Large intestine (tissue), 3 donors: ENCODE data around the gene LRMDA. TPM values are rescaled to one million over a fixed set of nuclear protein-coding genes. Genes with fewer than 3 reads are reported as not detected.
"Not testable (repeated sequence)": the region's sequence is repeated elsewhere in the genome, so short reads cannot be mapped to it uniquely, and the experiment has no call there.

Experiments used
- DNase-seq, 2 donors: peaks; one replicate each; pipeline versions ENCODE4 v3.0.0 to v3.0.0-alpha.2; 2013
- H3K27ac ChIP-seq: one replicate; pipeline ENCODE4 v1.5.1; 2013; ENCODE audit warnings: low read length
- H3K27me3 ChIP-seq: 2 replicates; pipeline ENCODE4 v1.6.1; 2013; ENCODE audit warnings: low read length; ENCODE audit not compliant: control insufficient read depth, insufficient read depth
- H3K36me3 ChIP-seq: 2 replicates; pipeline ENCODE4 v1.6.1; 2013; ENCODE audit warnings: low read length; ENCODE audit not compliant: control insufficient read depth, insufficient read depth
- H3K4me1 ChIP-seq: one replicate; pipeline ENCODE4 v1.6.1; 2013; ENCODE audit warnings: low read length; ENCODE audit not compliant: control insufficient read depth, insufficient read depth
- H3K4me3 ChIP-seq: one replicate; pipeline ENCODE4 v1.5.1; 2013; ENCODE audit warnings: low read length
- H3K9me3 ChIP-seq: one replicate; pipeline ENCODE4 v1.6.1; 2013; ENCODE audit warnings: mild to moderate bottlenecking, low read depth, low read length, moderate library complexity; ENCODE audit not compliant: control insufficient read depth
- WGBS: methylation state at CpG from one replicate; pipeline ENCODE4 v1.1.5; 2013; ENCODE audit warnings: low lambda C conversion rate; ENCODE audit not compliant: insufficient coverage; 5-methylcytosine and 5-hydroxymethylcytosine counted together
- polyA plus RNA-seq: library from polyadenylated mRNA; unstranded; fragments of 120-200 nt; gene quantifications from one replicate; pipeline ENCODE4 v1.2.1, GENCODE V29; 2013

LRMDA gene
- polyA plus RNA-seq, 1 donor = 5.3 TPM

DNA sequence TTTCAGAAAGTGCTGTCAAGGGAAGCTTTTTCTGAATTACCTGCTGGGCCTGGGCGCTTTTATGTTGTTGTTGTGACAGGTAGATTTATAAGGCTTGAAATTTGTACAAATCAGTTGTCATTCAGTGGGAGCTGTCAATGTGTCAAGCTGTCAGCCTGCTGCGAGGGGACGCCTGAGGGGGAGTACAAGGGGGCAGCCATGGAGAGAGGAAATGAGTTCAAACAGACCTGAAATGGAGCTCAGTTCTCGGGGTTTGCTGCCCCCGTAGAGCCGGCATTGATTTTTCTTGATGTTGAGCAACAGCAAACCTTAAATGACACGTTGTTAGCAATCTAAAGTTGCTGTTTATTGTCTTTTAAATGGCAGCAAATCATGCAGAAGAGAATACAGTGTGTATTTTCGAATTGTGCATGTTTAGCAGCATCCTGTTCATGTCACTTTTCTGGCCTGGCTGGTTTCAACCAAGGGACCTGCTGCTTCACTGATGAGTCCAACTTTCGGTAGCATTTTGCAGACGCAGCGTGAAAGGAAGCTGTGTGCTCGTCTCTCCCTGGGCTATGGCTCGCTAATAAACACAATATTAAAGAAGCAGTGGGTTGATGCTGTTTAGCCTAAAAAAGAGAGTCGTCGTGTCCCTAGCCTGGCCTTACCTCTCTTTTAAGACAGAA lies 166.5 kb downstream of the LRMDA start:
- DNase-seq = no peak
- H3K4me3 ChIP-seq = no peak overlapping the region
- H3K27ac ChIP-seq = no peak overlapping the region
- WGBS = no CpG with 5 or more reads among the region's 15 CpGs
- no peaks in the 10 kb centered on the region for H3K27me3 ChIP-seq
- peaks cover 5% of the 10 kb centered on the region for H3K4me1 ChIP-seq
- H3K9me3 ChIP-seq = no peaks in the 10 kb centered on the region
- H3K36me3 ChIP-seq = no peaks in the 10 kb centered on the region

DNA sequence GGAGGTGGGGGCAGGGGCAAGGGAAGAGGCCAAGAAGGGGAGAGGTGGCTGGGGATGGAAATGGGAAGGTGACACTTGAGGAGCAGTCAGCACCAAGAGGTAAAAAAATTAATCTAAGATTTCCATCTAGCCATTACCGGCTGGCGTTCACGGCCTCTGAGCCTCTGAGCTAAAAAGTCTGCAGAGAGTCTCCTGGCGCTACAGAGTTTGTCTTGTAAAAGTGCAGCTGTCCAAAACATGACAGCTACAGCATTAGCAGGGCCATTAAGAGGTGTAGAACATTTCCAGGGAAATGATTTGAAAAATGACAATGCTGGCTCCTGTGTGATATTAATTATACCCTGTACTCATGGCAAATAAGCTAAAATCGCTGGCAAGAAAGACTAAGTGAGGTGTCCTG lies 167.6 kb downstream of the LRMDA start:
- H3K27me3 ChIP-seq = no peaks in the 10 kb centered on the region
- peaks cover 5% of the 10 kb centered on the region for H3K4me1 ChIP-seq
- no peak overlapping the region for H3K27ac ChIP-seq
- H3K4me3 ChIP-seq = no peak overlapping the region
- DNase-seq = no peak
- no peaks in the 10 kb centered on the region for H3K36me3 ChIP-seq
- no peaks in the 10 kb centered on the region for H3K9me3 ChIP-seq
- no CpG with 5 or more reads among the region's 5 CpGs for WGBS

DNA sequence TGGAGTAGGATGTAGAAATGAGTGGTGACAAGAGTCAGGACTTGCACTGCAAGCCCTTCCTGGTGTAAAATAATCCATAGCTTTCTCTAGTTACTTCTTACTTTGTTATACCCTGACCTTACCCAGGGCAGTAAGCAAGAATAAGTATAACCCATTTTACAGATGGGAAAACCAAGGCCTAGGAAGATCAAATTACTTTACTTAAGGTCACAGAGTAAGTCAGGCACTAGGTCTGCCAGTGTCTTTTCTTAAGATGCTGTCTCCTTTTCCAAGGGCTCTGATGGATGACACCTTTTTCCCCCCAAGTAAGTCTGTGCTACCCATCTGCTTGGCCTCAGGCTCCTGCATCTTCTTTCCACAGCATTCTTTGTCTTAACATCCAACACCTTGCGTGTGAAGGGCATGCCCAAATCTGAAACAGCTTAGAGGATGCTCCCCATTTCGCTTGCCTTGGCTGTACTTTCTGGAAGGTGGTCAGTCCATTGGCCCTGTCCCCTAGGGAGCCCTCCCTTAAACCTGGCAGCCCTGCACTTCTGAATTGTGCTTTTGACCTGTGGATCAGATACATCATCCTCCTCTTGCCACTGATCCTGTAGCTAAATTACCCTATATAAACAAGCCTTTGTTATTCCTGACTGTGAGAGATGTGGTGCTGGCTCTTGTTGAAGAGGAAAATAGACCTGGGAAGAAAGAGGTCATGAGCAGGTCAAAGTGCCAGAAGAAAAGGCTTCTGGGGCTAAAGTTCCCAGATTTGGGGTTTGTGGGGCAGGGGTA lies 168.6 kb downstream of the LRMDA start:
- DNase-seq = no peak
- no peak overlapping the region for H3K27ac ChIP-seq
- H3K27me3 ChIP-seq = no peaks in the 10 kb centered on the region
- no CpG with 5 or more reads among the region's 2 CpGs for WGBS
- H3K9me3 ChIP-seq = no peaks in the 10 kb centered on the region
- no peak overlapping the region for H3K4me3 ChIP-seq
- no peaks in the 10 kb centered on the region for H3K36me3 ChIP-seq
- peaks cover 5% of the 10 kb centered on the region for H3K4me1 ChIP-seq

DNA sequence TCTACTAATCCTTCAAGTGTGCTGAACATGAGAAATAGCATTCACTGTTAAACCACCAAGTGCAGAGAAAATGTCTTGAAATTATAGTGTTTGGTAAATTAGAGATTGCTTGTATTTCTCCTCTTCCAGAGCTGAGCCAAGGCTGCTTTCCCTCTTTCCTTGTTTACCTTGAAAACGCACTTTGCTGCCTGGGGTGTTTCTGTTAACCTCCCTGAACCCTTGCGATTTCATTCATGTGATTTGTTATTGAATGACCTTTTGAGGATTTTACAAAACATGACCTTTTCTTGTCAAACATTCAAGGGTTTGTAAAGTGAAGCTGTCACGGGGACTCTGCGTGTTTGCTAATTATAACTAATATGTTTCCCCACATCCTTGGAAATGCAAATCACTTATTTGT lies 169.4 kb downstream of the LRMDA start:
- DNase-seq = no peak
- Histone ChIP-seq H3K27me3 (no peaks in the 10 kb centered on the region), H3K27ac (no peak overlapping the region), H3K4me1 (peaks cover 7% of the 10 kb centered on the region), H3K4me3 (no peak overlapping the region), H3K36me3 (no peaks in the 10 kb centered on the region), H3K9me3 (no peaks in the 10 kb centered on the region)
- WGBS = 37% methylated on average over 3 of the region's 4 CpGs

DNA sequence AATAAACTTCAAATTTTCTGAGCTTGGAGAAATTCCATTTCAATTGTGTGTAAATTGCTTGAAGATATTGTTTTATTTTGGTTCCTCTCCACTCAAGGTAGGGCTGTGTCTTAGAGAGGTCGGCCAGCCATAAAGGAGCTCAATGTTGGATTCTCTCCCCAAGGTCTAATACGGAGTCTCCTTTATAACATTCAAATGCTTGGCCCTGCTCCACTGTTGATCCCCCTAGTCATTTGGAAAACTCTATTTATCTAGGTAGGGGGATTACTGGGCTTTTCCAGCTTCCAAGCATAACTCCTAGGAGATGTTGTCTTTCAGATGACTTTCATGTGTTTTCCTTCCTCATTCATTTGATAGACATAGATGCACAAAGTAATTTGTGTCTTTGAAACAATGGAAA lies 170.9 kb downstream of the LRMDA start:
- WGBS = no CpG with 5 or more reads among the region's 2 CpGs
- DNase-seq = no peak
- no peaks in the 10 kb centered on the region for H3K9me3 ChIP-seq
- H3K27ac ChIP-seq = no peak overlapping the region
- no peak overlapping the region for H3K4me3 ChIP-seq
- no peaks in the 10 kb centered on the region for H3K27me3 ChIP-seq
- H3K36me3 ChIP-seq = no peaks in the 10 kb centered on the region
- H3K4me1 ChIP-seq = peaks cover 14% of the 10 kb centered on the region

DNA sequence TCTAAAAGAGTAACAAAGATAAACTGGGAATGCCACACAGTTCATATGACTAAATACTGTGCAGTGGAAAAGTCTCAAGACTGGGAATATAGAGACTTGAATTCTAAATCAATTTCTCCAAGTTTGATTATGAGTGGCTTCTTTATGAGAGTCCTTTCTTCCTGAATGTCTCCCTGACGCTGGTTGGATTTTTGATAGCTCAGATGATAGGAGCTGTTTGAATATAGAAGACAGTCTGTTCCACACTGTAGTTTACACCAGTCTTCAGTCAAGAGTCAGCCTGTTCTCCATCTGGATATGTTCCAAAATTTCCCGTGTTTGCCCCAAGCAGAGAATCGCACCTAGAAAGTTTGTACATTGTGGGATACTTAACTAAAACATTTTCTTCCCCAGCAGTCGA lies 173.7 kb downstream of the LRMDA start:
- no peak for DNase-seq
- Histone ChIP-seq H3K36me3 (no peaks in the 10 kb centered on the region), H3K27me3 (no peaks in the 10 kb centered on the region), H3K27ac (no peak overlapping the region), H3K9me3 (no peaks in the 10 kb centered on the region), H3K4me3 (no peak overlapping the region), H3K4me1 (peaks cover 14% of the 10 kb centered on the region)
- WGBS = 60% methylated on average over 1 of the region's 4 CpGs

DNA sequence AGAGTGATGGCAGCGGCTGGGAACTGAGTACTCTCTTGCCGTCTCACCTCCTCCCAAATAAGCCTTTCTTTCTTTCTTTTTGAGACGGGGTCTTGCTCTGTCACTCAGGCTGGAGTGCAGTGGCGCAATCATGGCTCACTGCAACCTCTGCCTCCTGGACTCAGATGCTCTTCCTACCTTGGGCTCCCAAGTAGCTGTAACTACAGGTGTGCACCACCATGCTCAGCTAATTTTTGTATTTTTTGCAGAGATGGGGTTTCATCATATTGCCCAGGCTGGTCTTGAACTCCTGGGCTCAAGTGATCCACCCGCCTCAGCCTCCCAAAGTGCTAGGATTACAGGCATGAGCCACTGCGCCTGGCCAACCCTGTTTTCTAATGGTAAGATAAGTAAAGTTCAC lies 174.4 kb downstream of the LRMDA start:
- DNase-seq, H3K27me3 ChIP-seq, H3K4me3 ChIP-seq, H3K9me3 ChIP-seq, H3K36me3 ChIP-seq: not testable (repeated sequence)
- WGBS = no CpG with 5 or more reads among the region's 6 CpGs
- Histone ChIP-seq H3K27ac (peak overlapping the region; percentile 76), H3K4me1 (peaks cover 14% of the 10 kb centered on the region)

DNA sequence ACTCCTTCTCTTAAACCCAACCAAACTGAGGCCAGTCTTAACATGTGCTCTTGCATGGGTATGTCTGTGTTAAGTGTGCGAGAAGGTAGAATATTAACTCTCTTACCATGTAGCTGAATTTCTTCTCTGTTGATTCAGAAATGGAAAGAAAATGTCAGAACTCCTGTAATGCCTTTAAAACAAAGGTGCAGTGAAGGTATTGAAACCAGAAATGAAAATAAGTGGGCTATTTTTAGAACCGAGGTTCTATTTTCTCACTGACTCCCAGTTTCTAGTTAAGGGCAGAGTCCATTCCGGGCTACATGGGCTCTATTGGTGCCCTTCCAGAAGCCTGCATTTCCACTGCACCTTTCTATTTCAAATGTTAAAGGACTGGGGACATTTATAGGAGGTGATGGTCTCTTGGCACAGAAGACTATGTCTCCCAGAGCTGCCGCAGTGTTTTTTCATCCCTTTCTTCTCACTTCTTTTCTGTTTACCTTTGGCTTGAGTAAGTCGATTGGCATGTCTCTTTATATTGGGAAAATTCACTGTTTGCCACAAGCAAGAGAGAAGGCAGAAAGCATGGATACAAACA lies 174.9 kb downstream of the LRMDA start:
- H3K4me3 ChIP-seq = no peak overlapping the region
- 40% methylated on average over 3 of the region's 5 CpGs for WGBS
- peak overlapping the region; percentile 76 for H3K27ac ChIP-seq
- no peaks in the 10 kb centered on the region for H3K9me3 ChIP-seq
- H3K27me3 ChIP-seq = no peaks in the 10 kb centered on the region
- peak in 1 of 2 donors; percentile 75 for DNase-seq
- H3K4me1 ChIP-seq = peaks cover 18% of the 10 kb centered on the region
- no peaks in the 10 kb centered on the region for H3K36me3 ChIP-seq

DNA sequence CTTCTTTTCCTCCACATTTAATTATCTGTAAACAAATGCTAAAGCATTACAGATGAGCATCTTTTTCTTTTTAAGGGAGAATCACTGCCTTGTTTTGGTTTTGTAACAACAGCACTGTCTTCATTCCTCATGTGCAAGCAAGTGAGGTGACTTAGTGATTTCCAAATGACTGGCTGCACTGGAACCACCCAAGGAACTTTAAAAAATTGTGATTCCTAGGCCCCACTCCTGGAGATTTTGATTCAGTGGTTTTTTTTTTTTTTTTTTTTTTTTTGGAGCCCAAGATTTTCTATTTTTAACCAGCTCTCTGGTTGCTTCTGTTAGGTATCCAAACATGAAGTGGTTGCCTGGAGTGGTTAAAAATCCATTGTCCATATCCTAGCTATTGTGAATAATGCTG lies 176.2 kb downstream of the LRMDA start:
- Histone ChIP-seq H3K4me1 (peaks cover 26% of the 10 kb centered on the region), H3K9me3 (no peaks in the 10 kb centered on the region), H3K4me3 (no peak overlapping the region), H3K27ac (no peak overlapping the region), H3K36me3 (no peaks in the 10 kb centered on the region), H3K27me3 (no peaks in the 10 kb centered on the region)
- no peak for DNase-seq

DNA sequence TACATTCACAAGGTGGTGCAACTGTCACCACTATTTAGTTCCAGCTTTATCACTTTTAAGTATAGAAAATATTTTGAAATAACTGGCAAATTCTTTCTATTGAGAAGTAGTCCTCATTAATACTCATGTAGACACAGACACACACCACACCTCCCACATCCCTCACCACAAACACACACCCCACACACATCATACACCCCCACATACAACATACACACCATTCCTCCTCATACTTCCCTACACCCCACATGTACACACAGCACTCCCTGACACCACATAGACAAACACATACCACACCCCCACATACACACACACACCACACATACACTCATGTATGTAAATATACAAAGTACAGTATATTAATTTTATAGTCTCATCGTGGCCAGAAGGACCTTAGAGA lies 178.8 kb downstream of the LRMDA start:
- H3K9me3 ChIP-seq = no peaks in the 10 kb centered on the region
- H3K4me1 ChIP-seq = peaks cover 48% of the 10 kb centered on the region
- DNase-seq = no peak
- H3K4me3 ChIP-seq = no peak overlapping the region
- no peak overlapping the region for H3K27ac ChIP-seq
- H3K27me3 ChIP-seq = no peaks in the 10 kb centered on the region
- no peaks in the 10 kb centered on the region for H3K36me3 ChIP-seq
- no CpG with 5 or more reads among the region's 1 CpG for WGBS
